Measurements from ENCODE around the gene CTTNBP2. TPM values are rescaled to one million over a fixed set of nuclear protein-coding genes. Genes with fewer than 3 reads are reported as not detected.

CTTNBP2 gene
- total RNA-seq, 1 donor from 2014 or later: 1.2 TPM

GRCh38 chr7:117902314-117902889 lies 29.2 kb upstream of the CTTNBP2 start:
- no peaks in the 10 kb centered on the region for H3K36me3 ChIP-seq
- no peaks in the 10 kb centered on the region for H3K9me3 ChIP-seq (replicated peaks)
- no peaks in the 10 kb centered on the region for H3K4me1 ChIP-seq
- intact Hi-C loops (cut with micrococcal nuclease): no loop called here
- H3K4me3 ChIP-seq: no peak overlapping the region
- H3K27me3 ChIP-seq (ENCODE audit: low read depth): no peaks in the 10 kb centered on the region
- no peak overlapping the region for H3K27ac ChIP-seq (replicated peaks)
- no peak for DNase-seq
- TF ChIP-seq CTCF (IDR thresholded peaks at IDR 0.05; ENCODE audit: borderline replicate concordance): no peak

GRCh38 chr7:117901089-117901797 lies 28.0 kb upstream of the CTTNBP2 start:
- Histone ChIP-seq H3K4me3 (no peak overlapping the region), H3K36me3 (no peaks in the 10 kb centered on the region), H3K4me1 (no peaks in the 10 kb centered on the region), H3K27ac (replicated peaks) (no peak overlapping the region), H3K9me3 (replicated peaks) (no peaks in the 10 kb centered on the region), H3K27me3 (ENCODE audit: low read depth) (no peaks in the 10 kb centered on the region)
- no peak for TF ChIP-seq CTCF (IDR thresholded peaks at IDR 0.05; ENCODE audit: borderline replicate concordance)
- intact Hi-C loops (cut with micrococcal nuclease): no loop called here
- DNase-seq: no peak

GRCh38 chr7:117896339-117896738 lies 23.1 kb upstream of the CTTNBP2 start:
- no peak overlapping the region for H3K4me3 ChIP-seq
- no peak for TF ChIP-seq CTCF (IDR thresholded peaks at IDR 0.05; ENCODE audit: borderline replicate concordance)
- no peaks in the 10 kb centered on the region for H3K9me3 ChIP-seq (replicated peaks)

GRCh38 chr7:117895276-117895675 lies 22.0 kb upstream of the CTTNBP2 start:
- no peaks in the 10 kb centered on the region for H3K27me3 ChIP-seq (ENCODE audit: low read depth)
- H3K4me3 ChIP-seq: no peak overlapping the region
- no peak for TF ChIP-seq CTCF (IDR thresholded peaks at IDR 0.05; ENCODE audit: borderline replicate concordance)
- intact Hi-C loops (cut with micrococcal nuclease): no loop called here
- no peak for DNase-seq
- no peaks in the 10 kb centered on the region for H3K9me3 ChIP-seq (replicated peaks)
- no peaks in the 10 kb centered on the region for H3K4me1 ChIP-seq
- no peak overlapping the region for H3K27ac ChIP-seq (replicated peaks)
- H3K36me3 ChIP-seq: no peaks in the 10 kb centered on the region

More at GRCh38 chr7:117896339-117896738, 23.1 kb upstream of the CTTNBP2 start:
- Histone ChIP-seq H3K27me3 (ENCODE audit: low read depth) (no peaks in the 10 kb centered on the region), H3K36me3 (no peaks in the 10 kb centered on the region), H3K4me1 (no peaks in the 10 kb centered on the region), H3K27ac (replicated peaks) (no peak overlapping the region)
- DNase-seq: no peak
- intact Hi-C loops (cut with micrococcal nuclease): no loop called here

GRCh38 chr7:117894037-117894436 lies 20.8 kb upstream of the CTTNBP2 start:
- Histone ChIP-seq H3K36me3 (no peaks in the 10 kb centered on the region), H3K4me3 (no peak overlapping the region), H3K27me3 (ENCODE audit: low read depth) (no peaks in the 10 kb centered on the region), H3K27ac (replicated peaks) (no peak overlapping the region), H3K4me1 (no peaks in the 10 kb centered on the region), H3K9me3 (replicated peaks) (no peaks in the 10 kb centered on the region)
- no peak for TF ChIP-seq CTCF (IDR thresholded peaks at IDR 0.05; ENCODE audit: borderline replicate concordance)
- DNase-seq: no peak
- intact Hi-C loops (cut with micrococcal nuclease): no loop called here
